WTC11 (cell line): Measurements from ENCODE around the gene PEX7.

ENCODE experiments used
- CREB1 ChIP-seq: sonication (generic); formaldehyde crosslinking; IDR thresholded peaks from 2 replicates; pipeline ENCODE4 v1.8.0; 2023; ENCODE audit warnings: mild to moderate bottlenecking, missing genetic modification reagents
- ETV6 ChIP-seq: sonication (generic); formaldehyde crosslinking; IDR thresholded peaks from 2 replicates; pipeline ENCODE4 v1.8.1; 2022; ENCODE audit warnings: mild to moderate bottlenecking, missing genetic modification reagents
- HMGA2 ChIP-seq: fragments of 250-450 bp; sonication (Bioruptor Pico); IDR thresholded peaks from 2 replicates; pipeline ENCODE4 v1.4.0; 2021; ENCODE audit warnings: mild to moderate bottlenecking, moderate library complexity
- SMAD3 ChIP-seq: sonication (generic); formaldehyde crosslinking; IDR thresholded peaks from 2 replicates; pipeline ENCODE4 v1.8.0; 2022; ENCODE audit warnings: missing genetic modification reagents, mild to moderate bottlenecking, borderline replicate concordance
- TF ChIP-seq, protein P1 (sequence below): fragments of 200-600 bp; IDR thresholded peaks from 2 replicates; pipeline ENCODE4 v1.8.0; 2022; ENCODE audit warnings: antibody characterized with exemption
- TF ChIP-seq, protein P2 (sequence below): sonication (generic); formaldehyde crosslinking; IDR thresholded peaks from 2 replicates; pipeline ENCODE4 v1.8.1; 2022; ENCODE audit warnings: low read depth, missing genetic modification reagents, borderline replicate concordance
- TF ChIP-seq, protein P3 (sequence below): sonication (generic); formaldehyde crosslinking; IDR thresholded peaks from 2 replicates; pipeline ENCODE4 v1.8.1; 2023; ENCODE audit warnings: mild to moderate bottlenecking, moderate library complexity, missing genetic modification reagents
- TF ChIP-seq, protein P4 (sequence below): sonication (generic); formaldehyde crosslinking; IDR thresholded peaks from 2 replicates; pipeline ENCODE4 v1.8.1; 2023; ENCODE audit warnings: mild to moderate bottlenecking, missing genetic modification reagents
- TF ChIP-seq, protein P5 (sequence below): sonication (generic); formaldehyde crosslinking; IDR thresholded peaks from 2 replicates; pipeline ENCODE4 v1.8.1; 2022; ENCODE audit warnings: low read depth, mild to moderate bottlenecking, moderate library complexity, missing genetic modification reagents, borderline replicate concordance
- TF ChIP-seq, protein P6 (sequence below): sonication (generic); formaldehyde crosslinking; IDR thresholded peaks from 2 replicates; pipeline ENCODE4 v1.8.1; 2023; ENCODE audit warnings: mild to moderate bottlenecking, missing genetic modification reagents
- TF ChIP-seq, protein P7 (sequence below): fragments of 250-450 bp; sonication (Bioruptor Pico); IDR thresholded peaks from 2 replicates; pipeline ENCODE4 v2.1.2; 2022; ENCODE audit warnings: mild to moderate bottlenecking, moderate library complexity

DNA sequence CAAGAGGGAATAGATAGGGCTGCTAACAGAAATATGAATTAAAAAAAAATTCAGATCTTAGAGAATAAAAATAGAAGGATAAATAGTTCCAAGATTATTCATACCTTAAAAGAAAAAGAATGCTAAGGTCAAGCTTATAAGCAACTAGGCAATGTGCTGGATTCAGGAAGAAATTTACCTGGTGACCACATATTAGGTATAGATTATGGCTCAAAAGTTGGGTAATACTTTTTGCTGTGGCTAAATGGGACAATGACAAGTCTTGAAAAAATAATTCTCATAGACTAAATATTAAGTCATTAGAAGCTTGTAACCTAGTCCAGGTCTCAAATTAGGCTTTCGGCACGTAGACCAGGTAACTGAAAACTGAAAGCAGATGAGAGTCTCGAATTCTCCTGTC lies 47.3 kb upstream of the PEX7 start:
- TF ChIP-seq, protein P1, sequence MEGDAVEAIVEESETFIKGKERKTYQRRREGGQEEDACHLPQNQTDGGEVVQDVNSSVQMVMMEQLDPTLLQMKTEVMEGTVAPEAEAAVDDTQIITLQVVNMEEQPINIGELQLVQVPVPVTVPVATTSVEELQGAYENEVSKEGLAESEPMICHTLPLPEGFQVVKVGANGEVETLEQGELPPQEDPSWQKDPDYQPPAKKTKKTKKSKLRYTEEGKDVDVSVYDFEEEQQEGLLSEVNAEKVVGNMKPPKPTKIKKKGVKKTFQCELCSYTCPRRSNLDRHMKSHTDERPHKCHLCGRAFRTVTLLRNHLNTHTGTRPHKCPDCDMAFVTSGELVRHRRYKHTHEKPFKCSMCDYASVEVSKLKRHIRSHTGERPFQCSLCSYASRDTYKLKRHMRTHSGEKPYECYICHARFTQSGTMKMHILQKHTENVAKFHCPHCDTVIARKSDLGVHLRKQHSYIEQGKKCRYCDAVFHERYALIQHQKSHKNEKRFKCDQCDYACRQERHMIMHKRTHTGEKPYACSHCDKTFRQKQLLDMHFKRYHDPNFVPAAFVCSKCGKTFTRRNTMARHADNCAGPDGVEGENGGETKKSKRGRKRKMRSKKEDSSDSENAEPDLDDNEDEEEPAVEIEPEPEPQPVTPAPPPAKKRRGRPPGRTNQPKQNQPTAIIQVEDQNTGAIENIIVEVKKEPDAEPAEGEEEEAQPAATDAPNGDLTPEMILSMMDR = no peak
- TF ChIP-seq, protein P2, sequence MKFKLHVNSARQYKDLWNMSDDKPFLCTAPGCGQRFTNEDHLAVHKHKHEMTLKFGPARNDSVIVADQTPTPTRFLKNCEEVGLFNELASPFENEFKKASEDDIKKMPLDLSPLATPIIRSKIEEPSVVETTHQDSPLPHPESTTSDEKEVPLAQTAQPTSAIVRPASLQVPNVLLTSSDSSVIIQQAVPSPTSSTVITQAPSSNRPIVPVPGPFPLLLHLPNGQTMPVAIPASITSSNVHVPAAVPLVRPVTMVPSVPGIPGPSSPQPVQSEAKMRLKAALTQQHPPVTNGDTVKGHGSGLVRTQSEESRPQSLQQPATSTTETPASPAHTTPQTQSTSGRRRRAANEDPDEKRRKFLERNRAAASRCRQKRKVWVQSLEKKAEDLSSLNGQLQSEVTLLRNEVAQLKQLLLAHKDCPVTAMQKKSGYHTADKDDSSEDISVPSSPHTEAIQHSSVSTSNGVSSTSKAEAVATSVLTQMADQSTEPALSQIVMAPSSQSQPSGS = no peak
- TF ChIP-seq CREB1 (CRISPR knock-in tag) (no peak), SMAD3 (CRISPR knock-in tag) (no peak), HMGA2 (CRISPR knock-in tag) (no peak), ETV6 (CRISPR knock-in tag) (no peak)
- TF ChIP-seq, protein P3, sequence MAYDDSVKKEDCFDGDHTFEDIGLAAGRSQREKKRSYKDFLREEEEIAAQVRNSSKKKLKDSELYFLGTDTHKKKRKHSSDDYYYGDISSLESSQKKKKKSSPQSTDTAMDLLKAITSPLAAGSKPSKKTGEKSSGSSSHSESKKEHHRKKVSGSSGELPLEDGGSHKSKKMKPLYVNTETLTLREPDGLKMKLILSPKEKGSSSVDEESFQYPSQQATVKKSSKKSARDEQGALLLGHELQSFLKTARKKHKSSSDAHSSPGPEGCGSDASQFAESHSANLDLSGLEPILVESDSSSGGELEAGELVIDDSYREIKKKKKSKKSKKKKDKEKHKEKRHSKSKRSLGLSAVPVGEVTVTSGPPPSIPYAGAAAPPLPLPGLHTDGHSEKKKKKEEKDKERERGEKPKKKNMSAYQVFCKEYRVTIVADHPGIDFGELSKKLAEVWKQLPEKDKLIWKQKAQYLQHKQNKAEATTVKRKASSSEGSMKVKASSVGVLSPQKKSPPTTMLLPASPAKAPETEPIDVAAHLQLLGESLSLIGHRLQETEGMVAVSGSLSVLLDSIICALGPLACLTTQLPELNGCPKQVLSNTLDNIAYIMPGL (CRISPR knock-in tag) = no peak
- TF ChIP-seq, protein P4, sequence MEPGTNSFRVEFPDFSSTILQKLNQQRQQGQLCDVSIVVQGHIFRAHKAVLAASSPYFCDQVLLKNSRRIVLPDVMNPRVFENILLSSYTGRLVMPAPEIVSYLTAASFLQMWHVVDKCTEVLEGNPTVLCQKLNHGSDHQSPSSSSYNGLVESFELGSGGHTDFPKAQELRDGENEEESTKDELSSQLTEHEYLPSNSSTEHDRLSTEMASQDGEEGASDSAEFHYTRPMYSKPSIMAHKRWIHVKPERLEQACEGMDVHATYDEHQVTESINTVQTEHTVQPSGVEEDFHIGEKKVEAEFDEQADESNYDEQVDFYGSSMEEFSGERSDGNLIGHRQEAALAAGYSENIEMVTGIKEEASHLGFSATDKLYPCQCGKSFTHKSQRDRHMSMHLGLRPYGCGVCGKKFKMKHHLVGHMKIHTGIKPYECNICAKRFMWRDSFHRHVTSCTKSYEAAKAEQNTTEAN (CRISPR knock-in tag) = no peak
- TF ChIP-seq, protein P5, sequence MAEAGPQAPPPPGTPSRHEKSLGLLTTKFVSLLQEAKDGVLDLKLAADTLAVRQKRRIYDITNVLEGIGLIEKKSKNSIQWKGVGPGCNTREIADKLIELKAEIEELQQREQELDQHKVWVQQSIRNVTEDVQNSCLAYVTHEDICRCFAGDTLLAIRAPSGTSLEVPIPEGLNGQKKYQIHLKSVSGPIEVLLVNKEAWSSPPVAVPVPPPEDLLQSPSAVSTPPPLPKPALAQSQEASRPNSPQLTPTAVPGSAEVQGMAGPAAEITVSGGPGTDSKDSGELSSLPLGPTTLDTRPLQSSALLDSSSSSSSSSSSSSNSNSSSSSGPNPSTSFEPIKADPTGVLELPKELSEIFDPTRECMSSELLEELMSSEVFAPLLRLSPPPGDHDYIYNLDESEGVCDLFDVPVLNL = no peak
- TF ChIP-seq, protein P6, sequence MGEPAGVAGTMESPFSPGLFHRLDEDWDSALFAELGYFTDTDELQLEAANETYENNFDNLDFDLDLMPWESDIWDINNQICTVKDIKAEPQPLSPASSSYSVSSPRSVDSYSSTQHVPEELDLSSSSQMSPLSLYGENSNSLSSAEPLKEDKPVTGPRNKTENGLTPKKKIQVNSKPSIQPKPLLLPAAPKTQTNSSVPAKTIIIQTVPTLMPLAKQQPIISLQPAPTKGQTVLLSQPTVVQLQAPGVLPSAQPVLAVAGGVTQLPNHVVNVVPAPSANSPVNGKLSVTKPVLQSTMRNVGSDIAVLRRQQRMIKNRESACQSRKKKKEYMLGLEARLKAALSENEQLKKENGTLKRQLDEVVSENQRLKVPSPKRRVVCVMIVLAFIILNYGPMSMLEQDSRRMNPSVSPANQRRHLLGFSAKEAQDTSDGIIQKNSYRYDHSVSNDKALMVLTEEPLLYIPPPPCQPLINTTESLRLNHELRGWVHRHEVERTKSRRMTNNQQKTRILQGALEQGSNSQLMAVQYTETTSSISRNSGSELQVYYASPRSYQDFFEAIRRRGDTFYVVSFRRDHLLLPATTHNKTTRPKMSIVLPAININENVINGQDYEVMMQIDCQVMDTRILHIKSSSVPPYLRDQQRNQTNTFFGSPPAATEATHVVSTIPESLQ = no peak
- TF ChIP-seq, protein P7, sequence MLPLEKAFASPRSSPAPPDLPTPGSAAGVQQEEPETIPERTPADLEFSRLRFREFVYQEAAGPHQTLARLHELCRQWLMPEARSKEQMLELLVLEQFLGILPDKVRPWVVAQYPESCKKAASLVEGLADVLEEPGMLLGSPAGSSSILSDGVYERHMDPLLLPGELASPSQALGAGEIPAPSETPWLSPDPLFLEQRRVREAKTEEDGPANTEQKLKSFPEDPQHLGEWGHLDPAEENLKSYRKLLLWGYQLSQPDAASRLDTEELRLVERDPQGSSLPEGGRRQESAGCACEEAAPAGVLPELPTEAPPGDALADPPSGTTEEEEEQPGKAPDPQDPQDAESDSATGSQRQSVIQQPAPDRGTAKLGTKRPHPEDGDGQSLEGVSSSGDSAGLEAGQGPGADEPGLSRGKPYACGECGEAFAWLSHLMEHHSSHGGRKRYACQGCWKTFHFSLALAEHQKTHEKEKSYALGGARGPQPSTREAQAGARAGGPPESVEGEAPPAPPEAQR (CRISPR knock-in tag) = no peak
